HepG2 (cell line): ENCODE measurements around the gene EXOSC9. TPM values are rescaled to one million over a fixed set of nuclear protein-coding genes. Genes with fewer than 3 reads are reported as not detected.

Experiments
- CCAR2 ChIP-seq: fragments of 200-400 bp; formaldehyde crosslinking; optimal IDR thresholded peaks from 2 replicates; pipeline ENCODE3; 2018; ENCODE audit warnings: low read depth, mild to moderate bottlenecking, low read length, moderate library complexity
- ELF3 ChIP-seq: IDR thresholded peaks from 2 replicates; pipeline ENCODE4 v1.6.1; 2016; ENCODE audit warnings: missing genetic modification reagents, missing compliant biosample characterization
- GATA4 ChIP-seq: sonication (generic); IDR thresholded peaks from 2 replicates; pipeline ENCODE4 v1.6.1; 2016; ENCODE audit warnings: antibody characterized with exemption, low read depth, borderline replicate concordance
- HMG20B ChIP-seq: conservative IDR thresholded peaks from 2 replicates; pipeline ENCODE4 v1.6.1; 2016; ENCODE audit warnings: missing genetic modification reagents, missing compliant biosample characterization
- HNRNPUL1 ChIP-seq: fragments of 200-400 bp; formaldehyde crosslinking; IDR thresholded peaks from 2 replicates; pipeline ENCODE4 v1.6.1; 2017; ENCODE audit warnings: low read depth, mild to moderate bottlenecking, low read length, moderate library complexity
- KLF11 ChIP-seq: IDR thresholded peaks from 2 replicates; pipeline ENCODE4 v1.6.1; 2016; ENCODE audit warnings: missing compliant biosample characterization
- SIX1 ChIP-seq: sonication (generic); formaldehyde crosslinking; IDR thresholded peaks from 2 replicates; pipeline ENCODE4 v1.4.0; 2020; ENCODE audit warnings: missing genetic modification reagents, borderline replicate concordance
- SMC3 ChIP-seq: IDR thresholded peaks from 2 replicates; pipeline ENCODE4 v1.6.1; 2011; ENCODE audit warnings: low read length, improper control_type of control experiment
- TARDBP ChIP-seq: sonication (generic); formaldehyde crosslinking; IDR thresholded peaks from 2 replicates; pipeline ENCODE4 v1.8.0; 2022; ENCODE audit warnings: mild to moderate bottlenecking, missing genetic modification reagents
- ZMAT3 ChIP-seq: sonication (generic); formaldehyde crosslinking; conservative IDR thresholded peaks from 2 replicates; pipeline ENCODE4 v1.7.0; 2021; ENCODE audit warnings: missing genetic modification reagents
- ZNF232 ChIP-seq: sonication (generic); formaldehyde crosslinking; IDR thresholded peaks from 2 replicates; pipeline ENCODE4 v1.4.0; 2020; ENCODE audit warnings: missing genetic modification reagents, borderline replicate concordance
- ZNF3 ChIP-seq: IDR thresholded peaks from 2 replicates; pipeline ENCODE4 v1.7.0; 2017; ENCODE audit warnings: inconsistent platforms
- ZNF552 ChIP-seq: sonication (generic); formaldehyde crosslinking; IDR thresholded peaks from 2 replicates; pipeline ENCODE4 v1.9.0; 2022; ENCODE audit warnings: missing genetic modification reagents, mild to moderate bottlenecking, borderline replicate concordance
- ZNF598 ChIP-seq: sonication (generic); formaldehyde crosslinking; IDR thresholded peaks from 2 replicates; pipeline ENCODE4 v1.5.1; 2020; ENCODE audit warnings: mild to moderate bottlenecking, missing genetic modification reagents, borderline replicate concordance
- ZNF780A ChIP-seq: sonication (generic); formaldehyde crosslinking; IDR thresholded peaks from 2 replicates; pipeline ENCODE4 v1.8.0; 2022; ENCODE audit warnings: mild to moderate bottlenecking, missing genetic modification reagents, moderate library complexity
- ZNF883 ChIP-seq: sonication (generic); formaldehyde crosslinking; IDR thresholded peaks from 2 replicates; pipeline ENCODE4 v1.5.1; 2020; ENCODE audit warnings: mild to moderate bottlenecking, missing genetic modification reagents; ENCODE audit errors: not compliant biosample characterization
- polyA plus RNA-seq, 8 experiments: library from polyadenylated mRNA; depleted of rRNA in 3 of 8; stranded (reverse) in 7 of 8; unstranded in 1 of 8; fragments of >200 nt; fragmentation: Illumina TruSeq in 4 of 8; extraction: Trizol in 4 of 8; gene quantifications; 2 replicates each; pipeline versions ENCODE4 v1.2.1 to v1.2.3, GENCODE V29; 2011 to 2016; ENCODE audit warnings: low read depth in 4 of 8, missing spikeins in 1 of 8, mixed read lengths in 1 of 8; ENCODE audit not compliant: insufficient read depth in 1 of 8
- total RNA-seq, 5 experiments: library from RNA; depleted of rRNA; stranded (reverse); fragments of >200 nt; fragmentation: Illumina TruSeq; extraction: Trizol; gene quantifications; 2 replicates each; pipeline ENCODE4 v1.2.3, GENCODE V29; 2016; ENCODE audit warnings: low read depth in 1 of 5
- TF ChIP-seq, protein P1 (sequence below): sonication (generic); formaldehyde crosslinking; IDR thresholded peaks from 2 replicates; pipeline ENCODE4 v1.4.0; 2020; ENCODE audit warnings: missing genetic modification reagents, borderline replicate concordance
- TF ChIP-seq, protein P2 (sequence below): sonication (generic); formaldehyde crosslinking; IDR thresholded peaks from 2 replicates; pipeline ENCODE4 v1.4.0; 2020; ENCODE audit warnings: missing genetic modification reagents, borderline replicate concordance
- TF ChIP-seq, protein P3 (sequence below): sonication (generic); formaldehyde crosslinking; IDR thresholded peaks from 2 replicates; pipeline ENCODE4 v1.4.0; 2020; ENCODE audit warnings: mild to moderate bottlenecking, missing genetic modification reagents
- TF ChIP-seq, protein P4 (sequence below): IDR thresholded peaks from 2 replicates; pipeline ENCODE4 v1.6.1; 2016
- TF ChIP-seq, protein P5 (sequence below): sonication (generic); formaldehyde crosslinking; IDR thresholded peaks from 2 replicates; pipeline ENCODE4 v1.5.0; 2020; ENCODE audit warnings: missing genetic modification reagents

The EXOSC9 gene
- total and polyA plus RNA-seq, 2 of the 13 experiments (the other 11 are each of a cell fraction or from before 2014, with no cell fraction given), result 26.0 to 48.0 TPM

DNA sequence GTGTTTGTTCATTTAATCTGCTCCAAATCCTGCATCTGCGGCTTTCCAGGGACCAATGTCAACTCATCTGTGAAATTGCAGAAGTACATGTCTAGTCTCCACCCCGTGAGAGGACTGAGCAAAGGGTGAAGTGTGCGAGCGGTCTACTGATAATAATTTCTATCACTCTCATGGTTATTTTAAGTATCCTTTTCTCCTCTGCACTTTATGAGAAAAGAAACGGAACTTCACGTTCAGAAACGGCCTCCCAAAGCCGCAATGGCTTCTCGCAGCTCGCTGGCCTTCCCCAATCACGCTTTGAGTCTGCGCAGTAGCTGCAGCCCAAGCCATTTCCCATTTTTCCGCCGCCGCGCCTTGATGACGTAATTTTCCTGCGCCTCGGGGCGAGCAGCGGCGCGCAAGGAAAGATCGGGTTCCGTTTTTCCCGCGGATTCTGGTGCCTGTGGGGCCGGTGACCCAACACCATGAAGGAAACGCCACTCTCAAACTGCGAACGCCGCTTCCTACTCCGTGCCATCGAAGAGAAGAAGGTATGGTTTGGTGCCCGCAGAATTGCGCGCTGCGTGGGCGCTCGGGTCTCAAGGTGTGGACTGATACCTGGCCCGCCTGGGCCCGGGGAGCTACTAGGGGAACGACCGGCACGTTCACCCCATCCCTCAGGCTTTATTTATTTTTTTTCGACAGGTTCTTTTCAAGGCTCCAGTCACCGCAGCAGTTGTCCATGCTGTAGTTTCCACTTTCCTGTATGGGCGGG is at the start of gene EXOSC9 (continued):
- TF ChIP-seq, protein P1, sequence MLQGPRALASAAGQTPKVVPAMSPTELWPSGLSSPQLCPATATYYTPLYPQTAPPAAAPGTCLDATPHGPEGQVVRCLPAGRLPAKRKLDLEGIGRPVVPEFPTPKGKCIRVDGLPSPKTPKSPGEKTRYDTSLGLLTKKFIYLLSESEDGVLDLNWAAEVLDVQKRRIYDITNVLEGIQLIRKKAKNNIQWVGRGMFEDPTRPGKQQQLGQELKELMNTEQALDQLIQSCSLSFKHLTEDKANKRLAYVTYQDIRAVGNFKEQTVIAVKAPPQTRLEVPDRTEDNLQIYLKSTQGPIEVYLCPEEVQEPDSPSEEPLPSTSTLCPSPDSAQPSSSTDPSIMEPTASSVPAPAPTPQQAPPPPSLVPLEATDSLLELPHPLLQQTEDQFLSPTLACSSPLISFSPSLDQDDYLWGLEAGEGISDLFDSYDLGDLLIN (CRISPR knock-in tag), result peak; percentile 96; the same call in 1 of the 2 replicates
- TF ChIP-seq ZNF780A (CRISPR knock-in tag) (peak; percentile 70; the same call in 1 of the 2 replicates), GATA4 (0 out of 2 replicates have a peak, but pooled peaks have one; percentile 58), SMC3 (no peak), CCAR2 (no peak), ZNF598 (CRISPR knock-in tag) (no peak), ZNF552 (CRISPR knock-in tag) (0 out of 2 replicates have a peak, but pooled peaks have one; percentile 43), HMG20B (CRISPR knock-in tag) (0 out of 2 replicates have a peak, but pooled peaks have one; percentile 19), ELF3 (CRISPR knock-in tag) (peak; percentile 82), TARDBP (CRISPR knock-in tag) (peak; percentile 83), ZNF232 (CRISPR knock-in tag) (0 out of 2 replicates have a peak, but pooled peaks have one; percentile 55), ZNF883 (peak; percentile 83), KLF11 (0 out of 2 replicates have a peak, but pooled peaks have one; percentile 31), HNRNPUL1 (no peak), ZMAT3 (CRISPR knock-in tag) (no peak; the same call in 1 of the 2 replicates), ZNF3 (CRISPR knock-in tag) (no peak), SIX1 (CRISPR knock-in tag) (peak; percentile 86)
- TF ChIP-seq, protein P2, sequence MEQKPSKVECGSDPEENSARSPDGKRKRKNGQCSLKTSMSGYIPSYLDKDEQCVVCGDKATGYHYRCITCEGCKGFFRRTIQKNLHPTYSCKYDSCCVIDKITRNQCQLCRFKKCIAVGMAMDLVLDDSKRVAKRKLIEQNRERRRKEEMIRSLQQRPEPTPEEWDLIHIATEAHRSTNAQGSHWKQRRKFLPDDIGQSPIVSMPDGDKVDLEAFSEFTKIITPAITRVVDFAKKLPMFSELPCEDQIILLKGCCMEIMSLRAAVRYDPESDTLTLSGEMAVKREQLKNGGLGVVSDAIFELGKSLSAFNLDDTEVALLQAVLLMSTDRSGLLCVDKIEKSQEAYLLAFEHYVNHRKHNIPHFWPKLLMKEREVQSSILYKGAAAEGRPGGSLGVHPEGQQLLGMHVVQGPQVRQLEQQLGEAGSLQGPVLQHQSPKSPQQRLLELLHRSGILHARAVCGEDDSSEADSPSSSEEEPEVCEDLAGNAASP (CRISPR knock-in tag), result peak; percentile 78
- TF ChIP-seq, protein P3, sequence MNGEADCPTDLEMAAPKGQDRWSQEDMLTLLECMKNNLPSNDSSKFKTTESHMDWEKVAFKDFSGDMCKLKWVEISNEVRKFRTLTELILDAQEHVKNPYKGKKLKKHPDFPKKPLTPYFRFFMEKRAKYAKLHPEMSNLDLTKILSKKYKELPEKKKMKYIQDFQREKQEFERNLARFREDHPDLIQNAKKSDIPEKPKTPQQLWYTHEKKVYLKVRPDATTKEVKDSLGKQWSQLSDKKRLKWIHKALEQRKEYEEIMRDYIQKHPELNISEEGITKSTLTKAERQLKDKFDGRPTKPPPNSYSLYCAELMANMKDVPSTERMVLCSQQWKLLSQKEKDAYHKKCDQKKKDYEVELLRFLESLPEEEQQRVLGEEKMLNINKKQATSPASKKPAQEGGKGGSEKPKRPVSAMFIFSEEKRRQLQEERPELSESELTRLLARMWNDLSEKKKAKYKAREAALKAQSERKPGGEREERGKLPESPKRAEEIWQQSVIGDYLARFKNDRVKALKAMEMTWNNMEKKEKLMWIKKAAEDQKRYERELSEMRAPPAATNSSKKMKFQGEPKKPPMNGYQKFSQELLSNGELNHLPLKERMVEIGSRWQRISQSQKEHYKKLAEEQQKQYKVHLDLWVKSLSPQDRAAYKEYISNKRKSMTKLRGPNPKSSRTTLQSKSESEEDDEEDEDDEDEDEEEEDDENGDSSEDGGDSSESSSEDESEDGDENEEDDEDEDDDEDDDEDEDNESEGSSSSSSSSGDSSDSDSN (CRISPR knock-in tag), result peak; percentile 42; the same call in 1 of the 2 replicates
- TF ChIP-seq, protein P4, sequence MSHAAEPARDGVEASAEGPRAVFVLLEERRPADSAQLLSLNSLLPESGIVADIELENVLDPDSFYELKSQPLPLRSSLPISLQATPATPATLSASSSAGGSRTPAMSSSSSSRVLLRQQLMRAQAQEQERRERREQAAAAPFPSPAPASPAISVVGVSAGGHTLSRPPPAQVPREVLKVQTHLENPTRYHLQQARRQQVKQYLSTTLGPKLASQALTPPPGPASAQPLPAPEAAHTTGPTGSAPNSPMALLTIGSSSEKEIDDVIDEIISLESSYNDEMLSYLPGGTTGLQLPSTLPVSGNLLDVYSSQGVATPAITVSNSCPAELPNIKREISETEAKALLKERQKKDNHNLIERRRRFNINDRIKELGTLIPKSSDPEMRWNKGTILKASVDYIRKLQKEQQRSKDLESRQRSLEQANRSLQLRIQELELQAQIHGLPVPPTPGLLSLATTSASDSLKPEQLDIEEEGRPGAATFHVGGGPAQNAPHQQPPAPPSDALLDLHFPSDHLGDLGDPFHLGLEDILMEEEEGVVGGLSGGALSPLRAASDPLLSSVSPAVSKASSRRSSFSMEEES, result no peak
- TF ChIP-seq, protein P5, sequence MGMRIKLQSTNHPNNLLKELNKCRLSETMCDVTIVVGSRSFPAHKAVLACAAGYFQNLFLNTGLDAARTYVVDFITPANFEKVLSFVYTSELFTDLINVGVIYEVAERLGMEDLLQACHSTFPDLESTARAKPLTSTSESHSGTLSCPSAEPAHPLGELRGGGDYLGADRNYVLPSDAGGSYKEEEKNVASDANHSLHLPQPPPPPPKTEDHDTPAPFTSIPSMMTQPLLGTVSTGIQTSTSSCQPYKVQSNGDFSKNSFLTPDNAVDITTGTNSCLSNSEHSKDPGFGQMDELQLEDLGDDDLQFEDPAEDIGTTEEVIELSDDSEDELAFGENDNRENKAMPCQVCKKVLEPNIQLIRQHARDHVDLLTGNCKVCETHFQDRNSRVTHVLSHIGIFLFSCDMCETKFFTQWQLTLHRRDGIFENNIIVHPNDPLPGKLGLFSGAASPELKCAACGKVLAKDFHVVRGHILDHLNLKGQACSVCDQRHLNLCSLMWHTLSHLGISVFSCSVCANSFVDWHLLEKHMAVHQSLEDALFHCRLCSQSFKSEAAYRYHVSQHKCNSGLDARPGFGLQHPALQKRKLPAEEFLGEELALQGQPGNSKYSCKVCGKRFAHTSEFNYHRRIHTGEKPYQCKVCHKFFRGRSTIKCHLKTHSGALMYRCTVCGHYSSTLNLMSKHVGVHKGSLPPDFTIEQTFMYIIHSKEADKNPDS (CRISPR knock-in tag), result no peak
